HG03457 (cell line): ENCODE measurements around the gene ASB11.
A peak's percentile ranks its signal among the peaks of the same experiment; 100 is the strongest.

Experiments
- ATAC-seq: cut with Tn5 transposase; IDR thresholded peaks from one replicate; pipeline ENCODE4 v1.9.1; 2021; ENCODE audit warnings: moderate number of reproducible peaks; ENCODE audit not compliant: unreplicated experiment

ASB11 gene, protein sequence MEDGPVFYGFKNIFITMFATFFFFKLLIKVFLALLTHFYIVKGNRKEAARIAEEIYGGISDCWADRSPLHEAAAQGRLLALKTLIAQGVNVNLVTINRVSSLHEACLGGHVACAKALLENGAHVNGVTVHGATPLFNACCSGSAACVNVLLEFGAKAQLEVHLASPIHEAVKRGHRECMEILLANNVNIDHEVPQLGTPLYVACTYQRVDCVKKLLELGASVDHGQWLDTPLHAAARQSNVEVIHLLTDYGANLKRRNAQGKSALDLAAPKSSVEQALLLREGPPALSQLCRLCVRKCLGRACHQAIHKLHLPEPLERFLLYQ

DNA sequence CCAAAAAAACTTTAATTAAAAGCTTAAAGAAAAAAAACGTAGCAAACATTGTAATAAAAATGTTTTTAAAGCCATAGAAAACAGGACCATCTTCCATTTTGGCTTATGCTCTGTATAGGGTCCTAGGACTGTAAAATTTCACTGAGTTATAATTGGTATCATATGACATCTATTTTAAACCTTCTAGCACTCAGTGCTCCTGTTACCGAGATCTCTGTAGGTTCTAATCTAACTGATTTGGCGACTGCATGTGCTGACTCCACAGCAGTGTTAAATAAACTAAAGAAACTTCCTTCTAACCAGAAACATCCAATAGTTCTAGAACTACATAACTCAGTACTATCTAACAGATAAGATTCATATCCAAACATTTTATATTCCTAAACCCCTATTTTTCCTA is at the start of gene ASB11:
TSS of gene ASB11 (minus strand) at position 132 of the 400 bp plus-strand sequence. CDS start at position 97, 35 bp downstream.
- no peak for ATAC-seq

DNA sequence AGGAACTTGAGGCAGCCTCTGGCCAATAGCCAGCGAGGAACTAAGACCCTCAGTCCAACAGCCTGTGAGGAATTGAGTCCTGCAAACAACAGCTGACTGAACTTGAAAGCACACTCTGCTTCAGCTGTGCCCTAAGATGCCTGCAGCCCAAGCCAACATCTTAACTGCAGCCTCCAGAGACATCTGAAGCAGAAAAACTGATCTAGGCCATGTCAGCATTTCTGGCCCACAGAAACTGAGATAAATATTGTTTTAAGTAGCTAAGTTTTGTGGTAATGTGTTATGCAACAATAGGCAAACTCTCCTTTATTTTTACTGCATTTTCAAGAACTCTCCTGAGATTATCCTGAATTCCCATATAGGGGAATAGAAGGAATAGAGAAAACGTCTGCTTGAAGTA is 44.3 kb upstream of the ASB11 start:
- no peak for ATAC-seq

DNA sequence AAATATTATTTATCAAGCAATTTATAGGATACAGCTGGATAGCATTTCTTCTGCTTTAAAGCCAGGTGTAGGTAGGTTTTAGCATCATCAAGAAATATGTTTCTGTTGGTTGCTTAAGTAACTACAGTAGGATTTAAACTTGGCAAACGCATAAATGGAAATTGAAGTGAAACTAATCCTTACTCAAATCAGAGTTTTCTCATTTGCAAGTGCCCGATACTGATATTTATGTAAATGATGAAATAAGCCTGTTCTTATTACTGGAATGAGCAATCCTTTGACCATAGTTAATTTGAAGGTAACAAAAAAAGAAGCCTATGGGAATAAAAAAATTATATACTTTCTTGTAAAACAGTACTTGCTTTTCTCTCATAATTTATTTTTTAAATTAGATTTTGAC is 43.1 kb upstream of the ASB11 start:
- no peak for ATAC-seq

DNA sequence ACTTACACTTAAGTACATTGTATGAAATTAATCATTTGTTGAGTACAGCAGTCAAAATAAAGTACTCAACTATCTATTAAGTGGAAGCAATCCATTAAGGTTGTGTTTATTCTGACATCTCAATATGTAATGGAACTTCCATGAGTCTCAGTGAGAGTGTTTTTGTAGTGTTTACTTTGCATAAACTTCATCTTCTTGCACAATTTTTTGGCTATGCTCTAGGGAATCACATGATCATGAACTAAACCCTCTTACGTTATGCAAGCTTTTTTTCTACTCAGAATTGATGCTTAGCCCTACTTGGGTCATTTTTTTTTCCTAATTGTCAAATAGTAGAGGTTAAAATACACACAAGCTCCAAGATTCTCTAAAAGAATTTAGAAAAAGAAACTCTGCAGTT is 41.0 kb upstream of the ASB11 start:
- ATAC-seq: no peak

DNA sequence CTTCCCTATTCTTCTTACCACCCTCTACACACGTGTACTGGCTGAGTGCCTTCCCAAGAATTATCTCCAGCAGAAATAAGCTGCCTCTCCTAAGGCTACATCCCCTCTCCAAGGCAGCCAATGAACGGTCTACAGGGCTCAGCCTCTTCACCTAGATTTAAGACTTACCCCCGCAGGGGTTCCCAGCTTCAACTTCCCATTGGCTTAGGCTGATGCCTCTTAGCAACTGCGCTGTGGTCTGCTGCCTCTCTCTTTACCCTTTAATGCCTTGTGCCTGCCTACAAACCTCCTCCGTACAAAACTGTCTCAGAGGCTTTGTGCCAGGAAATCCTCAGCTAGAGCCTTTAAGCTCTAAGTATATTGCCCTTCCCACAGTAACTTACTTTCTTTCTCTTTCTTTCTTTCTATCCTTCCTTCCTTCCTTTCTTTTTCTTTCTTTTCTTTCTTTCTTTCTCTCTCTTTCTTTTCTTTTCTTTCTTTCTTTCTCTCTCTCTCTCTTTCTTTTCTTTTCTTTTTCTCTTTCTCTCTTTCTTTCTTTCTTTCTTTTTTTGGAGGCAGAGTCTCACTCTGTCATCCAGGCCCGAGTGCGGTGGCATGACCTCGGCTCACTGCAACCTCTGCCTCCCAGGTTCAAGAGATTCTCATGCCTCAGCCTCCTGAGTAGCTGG is 35.0 kb upstream of the ASB11 start:
- ATAC-seq: no peak

DNA sequence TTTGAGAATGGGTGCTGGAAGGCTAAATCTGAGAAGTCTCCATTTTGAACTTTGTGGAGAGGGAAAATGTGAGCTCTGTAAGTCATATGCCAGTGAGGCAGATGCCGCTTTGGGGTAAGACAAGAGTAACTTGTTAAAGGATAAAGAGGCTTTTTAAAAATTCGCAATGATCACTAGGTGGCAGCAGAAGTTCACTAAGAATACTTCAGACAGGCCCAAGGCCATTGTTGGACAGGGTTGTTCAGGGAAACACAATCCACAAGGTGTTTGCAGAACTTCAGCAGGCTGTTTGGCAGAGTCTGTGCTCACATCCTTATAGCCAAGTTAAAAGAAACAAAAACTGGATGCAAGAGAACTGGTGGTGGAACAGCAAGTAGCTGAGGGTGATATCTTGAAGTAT is 33.6 kb upstream of the ASB11 start:
- ATAC-seq: no peak

DNA sequence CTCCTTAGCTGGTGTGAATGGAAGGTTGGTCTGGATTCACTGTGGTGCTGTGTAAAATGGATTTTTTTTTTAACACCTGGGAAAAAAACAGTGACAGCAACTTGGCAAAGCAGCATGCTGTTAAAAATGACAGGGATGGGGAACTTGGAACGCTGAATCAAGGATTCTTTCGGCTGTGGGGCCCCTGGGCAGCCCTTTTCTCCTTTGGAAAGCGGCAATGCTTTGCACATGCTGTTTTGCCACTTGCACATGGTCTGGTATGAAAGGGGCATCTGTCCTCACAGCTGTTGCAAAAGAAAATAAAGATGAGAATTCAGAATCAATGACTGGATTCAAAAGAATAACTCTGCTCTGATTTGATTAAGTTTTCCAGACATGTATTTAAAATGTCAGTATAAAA is 30.5 kb upstream of the ASB11 start:
- ATAC-seq: no peak

DNA sequence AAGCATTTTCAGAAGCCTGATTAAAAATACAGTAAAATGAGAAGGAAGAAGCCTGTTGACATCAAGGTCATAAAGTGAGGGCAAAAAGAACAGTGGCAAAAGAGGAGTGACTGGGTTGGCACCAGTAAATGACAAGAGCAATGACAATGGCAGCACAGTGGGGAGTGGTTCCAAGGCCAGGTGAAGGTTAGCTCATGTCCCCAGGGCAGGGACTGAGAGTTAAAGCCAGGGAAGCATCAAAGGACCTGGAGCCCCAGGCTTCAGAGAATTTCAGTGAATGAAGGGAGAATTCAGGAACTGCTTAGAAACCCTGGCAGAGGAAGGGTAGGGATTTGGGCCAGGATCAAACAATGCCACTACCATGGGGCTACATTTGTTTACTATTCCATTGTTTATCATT is 28.7 kb upstream of the ASB11 start:
- ATAC-seq: no peak

DNA sequence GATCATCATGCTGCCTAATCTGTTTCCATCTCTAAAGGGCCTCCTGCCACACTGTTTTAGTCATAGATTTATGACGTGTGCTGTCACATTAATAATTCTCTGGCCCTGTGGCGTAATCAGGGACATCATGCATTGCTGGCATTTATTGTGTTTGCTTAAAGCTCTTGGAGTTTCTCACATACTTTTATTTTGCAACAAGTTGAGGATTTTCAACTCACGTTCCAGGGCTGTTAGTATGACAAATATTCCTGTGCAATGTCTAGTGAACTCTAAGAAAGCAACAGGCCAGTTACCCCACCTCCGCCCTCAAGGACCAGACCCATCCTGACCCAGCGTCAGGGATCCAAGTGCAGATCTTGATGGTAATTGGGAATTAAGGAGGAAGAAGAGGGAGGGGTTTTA is 27.6 kb upstream of the ASB11 start:
- no peak for ATAC-seq

DNA sequence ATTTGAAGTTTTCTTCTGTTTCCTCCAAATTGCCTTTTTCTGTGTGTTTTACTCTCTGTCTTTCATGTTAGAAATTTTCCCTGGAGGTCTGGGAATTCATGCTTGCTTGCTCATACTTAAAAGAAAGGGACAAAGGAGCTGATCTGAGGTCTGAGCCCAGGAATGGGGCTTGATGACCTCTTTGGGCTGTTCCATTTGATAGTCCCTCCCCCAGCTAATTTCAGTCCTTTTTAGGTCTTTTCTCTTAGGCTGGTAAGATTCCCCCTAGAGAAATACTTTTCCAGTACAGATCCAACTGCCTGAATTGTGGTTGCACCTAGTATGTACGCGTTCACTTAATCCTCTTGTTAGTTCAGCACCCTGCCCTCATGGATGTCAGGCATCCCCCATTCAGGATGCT is 25.4 kb upstream of the ASB11 start:
- ATAC-seq: no peak

DNA sequence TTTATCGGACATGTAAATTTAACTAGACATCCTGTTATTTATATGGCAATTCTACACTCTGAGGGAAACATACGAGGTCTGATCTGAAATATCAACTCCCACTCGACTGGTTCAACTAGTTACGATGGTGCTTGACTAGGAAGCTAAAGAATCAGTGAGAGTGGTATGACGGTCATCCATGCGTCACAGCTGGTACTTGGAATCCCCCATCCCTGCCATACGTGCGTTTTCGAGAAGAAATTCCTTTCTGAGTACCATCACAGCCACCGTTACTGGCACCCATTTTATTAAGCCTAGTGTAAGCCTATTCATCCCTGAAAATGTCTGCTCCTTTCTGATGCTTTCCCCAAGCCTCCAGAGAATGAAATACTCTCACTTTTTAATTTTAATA is 20.6 kb upstream of the ASB11 start:
- peak; percentile 11 for ATAC-seq

DNA sequence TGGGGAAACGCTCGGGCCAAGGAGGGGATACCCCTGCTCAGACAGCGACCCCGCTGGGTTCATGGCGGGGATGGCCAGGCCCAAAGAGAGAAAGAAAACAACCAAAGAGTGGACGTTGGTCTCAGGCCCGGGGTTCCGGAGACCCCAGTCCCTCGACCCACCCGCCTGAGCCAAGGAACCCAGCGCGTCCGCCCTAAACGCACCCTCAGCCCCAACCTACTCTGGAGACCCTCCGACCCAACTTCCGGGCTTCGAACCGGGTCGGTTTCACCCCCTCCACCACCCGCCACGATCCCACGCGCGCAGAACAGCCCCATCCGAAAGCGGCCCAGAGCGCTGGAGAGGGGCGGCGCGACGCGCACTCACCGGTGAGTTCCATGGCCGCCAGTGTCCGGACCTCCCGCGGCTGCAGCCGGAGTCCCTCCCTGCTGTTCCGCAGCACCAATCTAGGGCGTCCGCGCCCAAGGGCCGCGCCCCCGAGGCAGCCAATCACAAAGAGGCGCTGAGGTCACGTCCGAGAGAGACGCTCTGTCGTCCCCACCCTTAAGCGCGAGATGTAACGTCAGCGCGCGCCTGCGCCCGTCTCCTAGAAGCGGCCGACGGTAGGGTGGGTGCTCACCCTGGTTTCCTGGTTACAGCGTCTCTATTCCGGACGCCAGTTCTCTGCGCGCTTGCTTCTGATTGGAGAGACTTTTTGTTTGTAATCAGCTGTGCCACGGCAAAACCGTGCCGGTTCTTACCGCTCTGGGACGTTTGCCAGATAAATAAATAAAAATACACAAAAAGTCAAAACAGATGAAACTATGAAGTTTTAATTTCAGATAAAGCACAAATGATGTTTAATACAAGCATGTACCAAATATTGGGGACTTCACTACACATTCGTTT is 19.9 kb upstream of the ASB11 start, which contains the start of gene PIGA:
TSS of gene PIGA (minus strand) at position 389 of the 888 bp plus-strand sequence. CDS start 3,593 bp downstream, outside the sequence.
- ATAC-seq: peak; percentile 97

DNA sequence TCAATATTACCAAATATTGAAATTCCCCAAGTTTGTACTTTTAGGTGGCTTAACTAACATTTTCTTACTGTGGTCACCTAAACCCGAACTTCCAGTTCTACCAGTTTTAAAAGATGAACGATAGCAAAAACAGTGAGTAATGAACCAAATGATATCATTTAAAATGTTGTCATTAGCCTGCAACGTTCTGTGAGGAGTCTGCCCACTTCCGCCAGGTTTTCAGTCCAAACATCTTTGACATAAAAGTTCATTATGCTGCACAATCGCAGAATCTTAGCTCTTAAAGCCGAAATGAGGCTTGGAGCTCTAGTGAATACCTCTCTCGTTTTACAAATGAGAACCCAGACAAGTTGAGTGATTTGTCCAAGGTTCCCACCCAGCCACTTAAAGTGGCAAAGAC is 19.1 kb upstream of the ASB11 start:
- no peak for ATAC-seq

DNA sequence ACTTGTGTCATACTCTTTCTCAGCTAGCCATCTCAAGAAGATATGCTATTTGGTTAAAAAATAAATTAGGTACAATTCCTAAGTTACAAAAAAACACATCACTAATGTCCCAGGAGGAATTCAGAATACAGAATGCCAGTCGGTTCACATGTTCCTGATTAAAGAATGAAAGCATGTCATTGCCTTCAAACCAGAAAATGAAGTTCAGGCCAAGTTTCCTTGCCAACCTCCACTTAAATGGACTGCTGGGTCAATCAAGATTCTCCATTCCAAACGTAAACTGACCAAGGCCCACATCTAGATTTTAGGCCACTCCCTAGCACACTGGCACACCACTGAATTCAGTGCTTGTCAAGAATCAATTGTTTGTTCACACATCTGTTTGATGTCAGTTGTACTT is 13.4 kb upstream of the ASB11 start:
- no peak for ATAC-seq

DNA sequence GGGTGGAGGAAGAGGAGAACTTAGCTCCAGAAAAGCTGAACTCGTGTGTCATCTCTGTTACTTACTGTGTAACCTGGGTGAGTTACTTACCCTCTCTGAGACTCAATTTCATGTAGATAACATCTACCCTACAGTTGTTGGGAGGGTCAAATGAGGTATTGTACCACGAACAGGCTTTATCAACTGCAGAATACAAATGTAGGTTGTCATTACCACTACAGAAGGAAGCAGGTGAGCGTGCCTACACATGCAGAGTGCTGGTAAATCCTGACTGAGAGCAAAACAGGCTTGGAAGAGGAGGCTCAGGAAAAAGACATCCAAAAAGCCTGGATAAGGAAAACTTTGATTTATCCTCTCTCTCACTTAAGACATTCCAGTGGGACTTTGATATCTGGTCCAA is 12.7 kb upstream of the ASB11 start:
- no peak for ATAC-seq

DNA sequence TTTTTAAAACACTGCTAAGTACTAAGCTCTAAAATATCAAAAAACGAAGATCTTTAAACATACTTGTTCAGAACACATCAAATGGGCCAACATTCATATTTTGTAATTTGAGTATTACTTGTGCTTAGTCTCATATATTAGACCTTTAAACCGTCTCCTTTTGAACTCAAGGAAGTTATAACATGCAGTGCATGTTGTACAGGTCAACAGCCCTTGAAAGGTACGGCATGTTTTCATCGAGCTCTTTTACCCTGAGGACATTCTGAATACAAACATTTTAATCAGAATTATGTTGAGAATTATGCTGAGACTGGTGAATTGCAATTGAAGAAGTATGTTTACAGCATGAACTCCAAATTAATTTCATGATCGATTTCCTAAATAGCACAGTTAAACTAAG is 7.0 kb upstream of the ASB11 start:
- no peak for ATAC-seq

DNA sequence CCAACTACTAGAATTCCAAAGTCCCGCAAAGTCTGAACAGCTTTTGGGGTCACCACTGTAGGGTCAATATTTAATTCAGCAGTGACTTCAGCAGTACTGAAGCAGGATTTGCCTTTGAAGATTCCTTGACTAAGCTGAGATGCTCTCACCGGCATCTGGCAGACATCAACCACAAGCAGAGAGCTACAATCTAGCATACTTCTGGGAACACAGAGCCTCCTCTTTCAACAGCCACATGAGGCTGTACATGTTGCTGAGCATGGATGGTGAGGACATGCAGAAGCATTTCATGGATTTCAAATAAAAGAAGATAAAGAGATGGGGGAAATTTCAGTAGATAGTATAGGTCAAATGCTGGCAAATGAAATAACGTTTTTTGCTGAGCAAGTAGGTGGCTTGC is 6.6 kb upstream of the ASB11 start:
- ATAC-seq: no peak

DNA sequence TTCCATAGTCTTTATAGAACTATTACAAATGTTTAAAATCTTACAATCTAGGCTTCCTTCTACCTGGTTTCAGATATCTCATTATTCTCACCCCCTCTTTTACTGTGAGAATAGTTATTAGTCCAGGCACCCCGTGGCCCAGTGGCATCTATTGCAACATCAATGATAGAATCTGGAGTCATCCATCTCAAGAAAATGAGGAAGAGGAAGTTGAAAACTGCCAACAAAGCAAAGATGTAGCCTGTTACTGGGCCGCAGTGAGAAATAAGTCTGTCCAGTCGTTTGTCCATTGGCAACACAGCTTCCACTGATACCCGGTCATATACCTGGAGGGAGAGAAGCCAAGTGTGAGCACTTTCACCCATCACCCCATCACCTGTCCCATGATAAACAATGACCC is 6.0 kb upstream of the ASB11 start:
- no peak for ATAC-seq

DNA sequence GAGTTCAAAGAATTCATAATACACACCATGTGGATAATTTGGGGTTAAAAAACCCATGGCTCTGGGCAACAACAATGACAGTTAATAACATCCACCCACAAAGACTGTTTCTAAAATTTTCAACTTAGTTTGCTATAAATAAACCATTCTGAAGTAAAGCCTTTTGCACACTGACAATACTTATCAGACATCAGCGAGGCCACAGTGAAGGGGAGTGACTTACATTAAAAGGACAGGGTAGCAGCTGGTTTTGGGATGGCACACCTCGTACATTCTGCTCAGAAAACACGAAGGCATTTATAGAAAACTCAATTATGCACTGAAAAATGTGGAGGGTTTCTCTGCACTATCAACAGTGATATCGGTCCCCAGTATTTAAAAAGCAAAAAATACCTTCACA is 4.9 kb upstream of the ASB11 start:
- no peak for ATAC-seq

DNA sequence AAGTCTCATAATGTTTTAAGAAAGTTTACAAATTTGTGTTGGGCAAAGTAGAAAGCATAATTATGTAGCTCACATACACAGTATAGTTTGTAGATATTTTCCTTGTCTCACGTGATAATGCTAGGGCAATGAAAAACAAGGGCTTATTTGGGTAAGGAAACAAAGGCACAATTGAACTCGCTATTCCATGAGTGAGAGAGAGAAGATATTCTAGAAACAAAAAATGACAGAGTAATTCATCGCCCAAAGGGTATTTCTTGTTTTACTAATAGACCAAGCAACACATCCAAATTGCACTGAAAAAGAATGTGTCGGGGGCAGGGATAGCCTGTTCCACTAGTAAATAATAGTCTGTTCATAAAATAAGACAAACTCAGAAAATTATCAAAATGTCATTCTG is 3.6 kb upstream of the ASB11 start:
- no peak for ATAC-seq

DNA sequence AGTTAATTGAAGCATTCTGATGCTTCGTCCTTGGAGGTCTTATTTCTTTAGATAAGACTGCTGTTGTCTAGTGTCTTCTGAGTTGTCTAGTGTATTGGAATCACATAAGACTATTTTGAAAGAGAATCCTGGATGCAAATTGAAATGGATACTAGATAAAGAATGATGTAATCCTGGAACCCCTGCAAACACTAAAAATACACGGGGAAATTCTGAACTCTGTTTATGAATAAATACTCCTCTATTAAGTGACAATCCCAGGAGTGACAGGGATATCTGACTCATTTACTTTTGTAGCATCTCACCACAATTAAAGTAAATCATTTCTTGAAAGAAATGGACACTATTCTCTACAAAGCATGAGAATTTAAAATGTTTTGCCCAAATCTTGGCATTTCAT is 968 bp downstream of the ASB11 start:
- ATAC-seq: no peak

DNA sequence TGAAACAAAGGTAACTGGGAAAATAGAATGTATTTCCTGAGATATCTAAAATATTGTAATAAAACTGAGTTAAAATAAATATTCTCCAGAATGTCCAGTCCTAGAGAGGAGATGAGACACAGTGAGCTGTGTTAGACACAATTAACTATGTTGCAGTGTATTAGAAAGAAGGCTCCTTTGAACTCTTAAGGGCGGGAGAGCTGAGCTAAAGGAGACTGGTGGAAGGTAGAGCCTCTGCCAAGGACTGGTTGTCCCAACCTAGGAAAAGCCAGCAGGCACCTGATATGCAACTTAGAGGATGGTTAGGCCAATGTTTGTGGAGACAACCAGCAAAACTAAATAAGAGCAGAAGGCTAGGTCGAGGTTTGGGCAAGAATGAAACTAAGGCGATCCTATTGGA is 4.3 kb downstream of the ASB11 start:
- ATAC-seq: no peak
